Activated naive CD8-positive, alpha-beta T cell treated with anti-CD3 and anti-CD28 coated beads for 36 hours (primary cell): ENCODE results near the gene WNT7B. TPM values are rescaled to one million over a fixed set of nuclear protein-coding genes. Genes with fewer than 3 reads are reported as not detected.

Experiments used
- DNase-seq: peaks from one replicate; pipeline ENCODE4 v3.0.0; 2021
- H3K27ac Mint-ChIP-seq: one replicate; pipeline ENCODE4 v1.8.0; 2022; ENCODE audit warnings: mild to moderate bottlenecking, moderate library complexity, mixed read lengths
- H3K27me3 Mint-ChIP-seq: one replicate; pipeline ENCODE4 v1.8.0; 2022; ENCODE audit warnings: mild to moderate bottlenecking, mixed read lengths
- H3K36me3 Mint-ChIP-seq: one replicate; pipeline ENCODE4 v1.8.0; 2021; ENCODE audit warnings: mild to moderate bottlenecking, mixed read lengths
- H3K4me1 Mint-ChIP-seq: one replicate; pipeline ENCODE4 v1.8.0; 2021; ENCODE audit warnings: mixed read lengths
- H3K4me3 Mint-ChIP-seq: one replicate; pipeline ENCODE4 v1.8.0; 2022; ENCODE audit warnings: mild to moderate bottlenecking, moderate library complexity, mixed read lengths
- H3K9me3 Mint-ChIP-seq: one replicate; pipeline ENCODE4 v1.8.0; 2022; ENCODE audit warnings: mixed read lengths
- total RNA-seq, 2 experiments: library from RNA; stranded (reverse); gene quantifications; one replicate each; pipeline ENCODE4 v1.2.3, GENCODE V29; 2021

WNT7B gene
- total RNA-seq, 2 experiments from 2014 or later, result not detected

- H3K4me1 Mint-ChIP-seq, result no peaks in the 10 kb centered on the region
- no peak overlapping the region for H3K27ac Mint-ChIP-seq
- no peaks in the 10 kb centered on the region for H3K36me3 Mint-ChIP-seq
- H3K27me3 Mint-ChIP-seq, result peaks cover 9% of the 10 kb centered on the region
- no peak overlapping the region for H3K4me3 Mint-ChIP-seq
- no peak for DNase-seq
- no peaks in the 10 kb centered on the region for H3K9me3 Mint-ChIP-seq
These were observed 16.3 kb upstream of the WNT7B start for GRCh38 chr22:45993143-45993692.

- H3K4me3 Mint-ChIP-seq, result no peak overlapping the region
- no peak for DNase-seq
- H3K27ac Mint-ChIP-seq, result no peak overlapping the region
- no peaks in the 10 kb centered on the region for H3K9me3 Mint-ChIP-seq
- H3K36me3 Mint-ChIP-seq, result no peaks in the 10 kb centered on the region
- peaks cover 9% of the 10 kb centered on the region for H3K27me3 Mint-ChIP-seq
- no peaks in the 10 kb centered on the region for H3K4me1 Mint-ChIP-seq
These were observed 15.8 kb upstream of the WNT7B start for GRCh38 chr22:45992737-45993136.

GRCh38 chr22:45991098-45991497 lies 14.1 kb upstream of the WNT7B start:
- Mint-ChIP-seq H3K4me3 (no peak overlapping the region), H3K27me3 (peaks cover 13% of the 10 kb centered on the region), H3K36me3 (peaks cover 3% of the 10 kb centered on the region), H3K27ac (no peak overlapping the region), H3K4me1 (no peaks in the 10 kb centered on the region), H3K9me3 (peaks cover 2% of the 10 kb centered on the region)
- DNase-seq, result no peak

- no peak for DNase-seq
- no peak overlapping the region for H3K4me3 Mint-ChIP-seq
- no peak overlapping the region for H3K27ac Mint-ChIP-seq
- H3K36me3 Mint-ChIP-seq, result peaks cover 3% of the 10 kb centered on the region
- H3K4me1 Mint-ChIP-seq, result no peaks in the 10 kb centered on the region
- peaks cover 6% of the 10 kb centered on the region for H3K9me3 Mint-ChIP-seq
- H3K27me3 Mint-ChIP-seq, result peaks cover 9% of the 10 kb centered on the region
These were observed 10.3 kb upstream of the WNT7B start for GRCh38 chr22:45987136-45987861.

GRCh38 chr22:45984316-45984916 lies 7.5 kb upstream of the WNT7B start:
- DNase-seq, result no peak
- Mint-ChIP-seq H3K27me3 (peaks cover 4% of the 10 kb centered on the region), H3K9me3 (peaks cover 6% of the 10 kb centered on the region), H3K4me1 (no peaks in the 10 kb centered on the region), H3K27ac (no peak overlapping the region), H3K36me3 (peaks cover 3% of the 10 kb centered on the region), H3K4me3 (no peak overlapping the region)

- Mint-ChIP-seq H3K4me3 (no peak overlapping the region), H3K9me3 (peaks cover 6% of the 10 kb centered on the region), H3K4me1 (no peaks in the 10 kb centered on the region), H3K27me3 (peaks cover 4% of the 10 kb centered on the region), H3K36me3 (peaks cover 3% of the 10 kb centered on the region), H3K27ac (no peak overlapping the region)
- no peak for DNase-seq
These were observed 6.8 kb upstream of the WNT7B start for GRCh38 chr22:45983797-45984196.

- no peaks in the 10 kb centered on the region for H3K4me1 Mint-ChIP-seq
- peaks cover 4% of the 10 kb centered on the region for H3K9me3 Mint-ChIP-seq
- no peaks in the 10 kb centered on the region for H3K36me3 Mint-ChIP-seq
- peaks cover 12% of the 10 kb centered on the region for H3K27me3 Mint-ChIP-seq
- no peak overlapping the region for H3K4me3 Mint-ChIP-seq
- H3K27ac Mint-ChIP-seq, result no peak overlapping the region
- no peak for DNase-seq
These were observed 3.8 kb upstream of the WNT7B start for GRCh38 chr22:45980761-45981160.

- H3K9me3 Mint-ChIP-seq, result peaks cover 2% of the 10 kb centered on the region
- peaks cover 18% of the 10 kb centered on the region for H3K27me3 Mint-ChIP-seq
- DNase-seq, result no peak
- no peak overlapping the region for H3K27ac Mint-ChIP-seq
- no peaks in the 10 kb centered on the region for H3K4me1 Mint-ChIP-seq
- H3K36me3 Mint-ChIP-seq, result no peaks in the 10 kb centered on the region
- H3K4me3 Mint-ChIP-seq, result no peak overlapping the region
These were observed 3.3 kb upstream of the WNT7B start for GRCh38 chr22:45980268-45980570.

GRCh38 chr22:45978275-45978713 lies 1.3 kb upstream of the WNT7B start:
- Mint-ChIP-seq H3K4me3 (no peak overlapping the region), H3K9me3 (no peaks in the 10 kb centered on the region)

GRCh38 chr22:45977551-45978274 lies 751 bp upstream of the WNT7B start:
- Mint-ChIP-seq H3K4me1 (no peaks in the 10 kb centered on the region), H3K9me3 (no peaks in the 10 kb centered on the region), H3K27ac (no peak overlapping the region), H3K27me3 (peaks cover 42% of the 10 kb centered on the region), H3K4me3 (no peak overlapping the region), H3K36me3 (no peaks in the 10 kb centered on the region)
- DNase-seq, result no peak

More at GRCh38 chr22:45978275-45978713, 1.3 kb upstream of the WNT7B start:
- Mint-ChIP-seq H3K27ac (no peak overlapping the region), H3K36me3 (no peaks in the 10 kb centered on the region), H3K4me1 (no peaks in the 10 kb centered on the region), H3K27me3 (peaks cover 36% of the 10 kb centered on the region)
- no peak for DNase-seq

GRCh38 chr22:45976254-45977002 lies 534 bp downstream of the WNT7B start:
- Mint-ChIP-seq H3K4me3 (no peak overlapping the region), H3K27ac (no peak overlapping the region), H3K9me3 (no peaks in the 10 kb centered on the region), H3K4me1 (no peaks in the 10 kb centered on the region), H3K36me3 (no peaks in the 10 kb centered on the region), H3K27me3 (peaks cover 45% of the 10 kb centered on the region)
- DNase-seq, result no peak

- no peaks in the 10 kb centered on the region for H3K36me3 Mint-ChIP-seq
- no peak overlapping the region for H3K27ac Mint-ChIP-seq
- H3K9me3 Mint-ChIP-seq, result no peaks in the 10 kb centered on the region
- DNase-seq, result no peak
- peaks cover 2% of the 10 kb centered on the region for H3K4me1 Mint-ChIP-seq
- H3K27me3 Mint-ChIP-seq, result peaks cover 54% of the 10 kb centered on the region
- H3K4me3 Mint-ChIP-seq, result no peak overlapping the region
These were observed 1.5 kb downstream of the WNT7B start for GRCh38 chr22:45975164-45976161.

- H3K4me1 Mint-ChIP-seq, result peaks cover 2% of the 10 kb centered on the region
- no peaks in the 10 kb centered on the region for H3K9me3 Mint-ChIP-seq
- no peak overlapping the region for H3K27ac Mint-ChIP-seq
- DNase-seq, result no peak
- peaks cover 63% of the 10 kb centered on the region for H3K27me3 Mint-ChIP-seq
- H3K4me3 Mint-ChIP-seq, result no peak overlapping the region
- no peaks in the 10 kb centered on the region for H3K36me3 Mint-ChIP-seq
These were observed 2.5 kb downstream of the WNT7B start for GRCh38 chr22:45974498-45974897.

GRCh38 chr22:45972889-45973253 lies 4.1 kb downstream of the WNT7B start:
- H3K4me1 Mint-ChIP-seq, result peaks cover 2% of the 10 kb centered on the region
- DNase-seq, result no peak
- no peak overlapping the region for H3K27ac Mint-ChIP-seq
- H3K36me3 Mint-ChIP-seq, result no peaks in the 10 kb centered on the region
- H3K27me3 Mint-ChIP-seq, result peaks cover 74% of the 10 kb centered on the region
- no peak overlapping the region for H3K4me3 Mint-ChIP-seq
- no peaks in the 10 kb centered on the region for H3K9me3 Mint-ChIP-seq
